Left ventricle myocardium superior (tissue), 1 donor: ENCODE measurements around the gene CAPN10. TPM values are rescaled to one million over a fixed set of nuclear protein-coding genes. Genes with fewer than 3 reads are reported as not detected.
"Not testable (repeated sequence)": the region's sequence is repeated elsewhere in the genome, so short reads cannot be mapped to it uniquely, and the experiment has no call there.

ENCODE experiments used
- ATAC-seq: fragments of 200-7000 bp; cut with Tn5 transposase; one replicate; pipeline ENCODE4 v1.9.1; 2020; ENCODE audit warnings: mild to moderate bottlenecking, moderate library complexity
- DNase-seq: peaks from one replicate; pipeline ENCODE4 v3.0.0-alpha.2; 2020
- intact Hi-C: fragments of 100-400 bp; cut with micrococcal nuclease; formaldehyde crosslinking; loops from one replicate; pipeline ENCODE4 v1.11.0; 2022
- total RNA-seq: library from RNA; stranded (reverse); fragmentation: NEBNext Ultra II Directional; extraction: Animal tissue kit (Norgen Biotek cat#: 25700); gene quantifications from one replicate; pipeline ENCODE4 v1.2.1, GENCODE V29; 2021
- donor health status: DM: no; HTN: yes; CAD: no; lungs with severe emphysema.

The CAPN10 gene
- total RNA-seq, 1 donor from 2014 or later = 51.2 TPM

- no peak for ATAC-seq
- no peak for DNase-seq
- intact Hi-C loops = no loop called here
Measured at GRCh38 chr2:240561325-240561971, 25.1 kb upstream of the CAPN10 start.

GRCh38 chr2:240563231-240563630 lies 23.3 kb upstream of the CAPN10 start:
- DNase-seq, intact Hi-C loops, ATAC-seq: not testable (repeated sequence)

GRCh38 chr2:240563951-240564560 lies 22.5 kb upstream of the CAPN10 start:
- DNase-seq = no peak

GRCh38 chr2:240564561-240565332 lies 21.8 kb upstream of the CAPN10 start:
- intact Hi-C loops = no loop called here
- DNase-seq (no peak), ATAC-seq (no peak)

More at GRCh38 chr2:240563951-240564560, 22.5 kb upstream of the CAPN10 start:
- ATAC-seq = no peak
- intact Hi-C loops = no loop called here

GRCh38 chr2:240565333-240566202 lies 21.0 kb upstream of the CAPN10 start:
- ATAC-seq (peak; percentile 12), DNase-seq (peak; percentile 84)
- intact Hi-C loops = no loop called here

- peak; percentile 88 for ATAC-seq
- intact Hi-C loops = no loop called here
- peak; percentile 97 for DNase-seq
Measured at GRCh38 chr2:240566203-240567136, 20.1 kb upstream of the CAPN10 start.

- ATAC-seq (peak; percentile 2), DNase-seq (no peak)
- intact Hi-C loops = no loop called here
Measured at GRCh38 chr2:240567137-240567871, 19.2 kb upstream of the CAPN10 start.

GRCh38 chr2:240567872-240568677 lies 18.5 kb upstream of the CAPN10 start, which contains the start of gene RNPEPL1:
Gene RNPEPL1, plus strand, starts transcription at chr2:240568484. Its CDS starts 103 bp downstream, at chr2:240568587.
- intact Hi-C loops = no loop called here
- peak; percentile 21 for ATAC-seq
- DNase-seq = peak; percentile 77

GRCh38 chr2:240568678-240569522 lies 17.6 kb upstream of the CAPN10 start:
- intact Hi-C loops = no loop called here
- DNase-seq (peak; percentile 90), ATAC-seq (peak; percentile 27)

- intact Hi-C loops = no loop called here
- ATAC-seq (no peak), DNase-seq (peak; percentile 35)
Measured at GRCh38 chr2:240569523-240569997, 17.0 kb upstream of the CAPN10 start.

GRCh38 chr2:240569998-240570530 lies 16.5 kb upstream of the CAPN10 start:
- peak; percentile 24 for DNase-seq
- intact Hi-C loops = no loop called here
- ATAC-seq = no peak

GRCh38 chr2:240570531-240571313 lies 15.8 kb upstream of the CAPN10 start:
- no peak for ATAC-seq
- DNase-seq = peak; percentile 19
- intact Hi-C loops = no loop called here

- no peak for ATAC-seq
- peak; percentile 21 for DNase-seq
- intact Hi-C loops = no loop called here
Measured at GRCh38 chr2:240571314-240571973, 15.1 kb upstream of the CAPN10 start.
